Measurements from ENCODE around the gene KIAA1549. TPM values are rescaled to one million over a fixed set of nuclear protein-coding genes. Genes with fewer than 3 reads are reported as not detected.
"Not testable (repeated sequence)": the region's sequence is repeated elsewhere in the genome, so short reads cannot be mapped to it uniquely, and the experiment has no call there.

Gene KIAA1549
- 1 to 10 TPM; 3.7 to 8.8 TPM for total RNA-seq

DNA sequence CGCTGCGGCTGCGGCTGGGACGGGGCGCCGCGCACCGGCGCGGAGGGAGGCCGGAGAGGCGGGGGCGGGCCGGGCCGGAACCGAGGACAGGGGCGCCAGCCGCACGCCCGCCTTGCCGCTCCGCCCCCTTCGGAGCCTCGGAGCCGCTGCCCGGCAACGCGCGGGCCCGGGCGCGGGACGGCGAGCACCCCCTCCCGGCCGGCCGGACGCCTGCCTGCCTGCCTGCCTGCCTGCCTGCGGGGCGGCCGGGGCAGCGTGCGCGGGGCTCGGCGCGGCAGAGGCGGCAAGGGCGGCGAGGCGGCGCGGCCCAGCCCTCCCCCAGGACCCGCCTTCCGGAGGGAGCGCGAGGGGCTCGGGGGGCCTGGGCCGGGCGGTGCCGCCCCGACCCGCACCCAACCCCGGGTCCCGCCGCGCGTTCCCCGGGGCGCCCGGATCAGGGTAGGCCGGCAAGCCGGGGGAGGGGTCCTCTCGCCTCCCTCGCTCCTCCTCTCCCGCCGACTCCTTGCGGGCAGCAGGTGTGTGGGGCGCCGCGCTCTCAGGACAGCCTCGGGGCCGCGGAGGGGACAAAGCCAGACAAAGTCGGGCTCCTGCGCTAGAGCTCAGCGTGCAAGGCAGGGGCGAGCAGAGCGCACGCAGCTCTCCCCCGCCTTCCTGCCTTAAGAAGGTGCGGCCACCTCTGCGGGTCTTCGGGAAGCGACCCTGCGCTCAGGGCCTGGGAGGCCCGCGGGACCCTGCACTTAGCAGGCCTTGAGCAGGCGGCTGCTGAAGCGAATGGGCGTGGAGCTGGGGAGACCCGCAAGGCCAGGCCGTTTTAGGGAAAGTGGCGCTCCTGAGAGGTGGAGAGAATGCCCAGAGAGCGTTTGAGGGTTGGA, at the start of gene KIAA1549:
Gene KIAA1549, minus strand, starts transcription at position 58 of the 872 bp plus-strand sequence. CDS start 120 bp downstream, outside the sequence.
- peak; percentile 54 for DNase-seq (ENCODE audit: low spot score)
- H3K9me3 ChIP-seq: no peaks in the 10 kb centered on the region
- H3K27me3 ChIP-seq (replicated peaks; ENCODE audit: insufficient read depth): no peaks in the 10 kb centered on the region
- no peaks in the 10 kb centered on the region for H3K36me3 ChIP-seq
- TF ChIP-seq CTCF (IDR thresholded peaks at IDR 0.05): peak in 1 of 4 experiments; percentile 65
- TF ChIP-seq POLR2AphosphoS5 (IDR thresholded peaks at IDR 0.05): no peak
- intact Hi-C loops (cut with DNase I): loop anchor here (2.0 to 5.0 kb wide), 2 partner anchors 59 to 95 kb away; no protein-coding TSS in a partner anchor
- H3K4me1 ChIP-seq (replicated peaks): no peaks in the 10 kb centered on the region
- WGBS: 2% methylated on average over 19 of the region's 105 CpGs
- H3K4me3 ChIP-seq: peak within 1 kb of the TSS; percentile 50 to 58
- peak within 1 kb of the TSS; percentile 57 to 63 for H3K27ac ChIP-seq

DNA sequence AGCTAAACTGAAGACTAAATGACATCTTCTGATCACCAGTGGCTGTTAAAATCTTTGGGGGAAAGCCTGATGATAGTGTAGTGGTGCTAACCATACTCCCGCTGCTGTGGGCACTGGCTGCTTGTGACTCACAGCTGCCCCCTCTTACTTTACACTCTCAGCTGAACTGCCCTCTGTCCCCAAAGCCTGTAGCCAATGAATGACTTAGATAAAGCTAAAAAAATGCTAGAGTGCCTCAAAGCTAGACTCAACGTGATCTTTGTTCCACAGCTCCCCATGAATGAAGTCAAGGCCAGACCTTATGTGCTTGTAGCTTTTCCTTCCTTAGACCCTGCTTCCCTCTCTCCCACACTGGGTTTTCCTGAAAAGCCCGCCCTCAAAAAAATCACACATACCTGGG, 48.2 kb upstream of the KIAA1549 start:
- Histone ChIP-seq H3K27ac (no peak overlapping the region), H3K27me3 (replicated peaks; ENCODE audit: insufficient read depth) (no peaks in the 10 kb centered on the region), H3K4me1 (replicated peaks) (peaks cover 5% of the 10 kb centered on the region), H3K9me3 (no peaks in the 10 kb centered on the region), H3K4me3 (no peak overlapping the region), H3K36me3 (no peaks in the 10 kb centered on the region)
- no peak for DNase-seq (ENCODE audit: low spot score)
- 97% methylated on average over 3 of the region's 3 CpGs for WGBS
- no peak for TF ChIP-seq POLR2A (IDR thresholded peaks at IDR 0.05)
- intact Hi-C loops (cut with DNase I): no loop called here

- TF ChIP-seq POLR2A (IDR thresholded peaks at IDR 0.05): no peak
- no peak for TF ChIP-seq CTCF (IDR thresholded peaks at IDR 0.05)
- no peak for TF ChIP-seq POLR2AphosphoS5 (IDR thresholded peaks at IDR 0.05)
- 93% methylated on average over 6 of the region's 6 CpGs for WGBS
- no peaks in the 10 kb centered on the region for H3K36me3 ChIP-seq
- no peak for DNase-seq (ENCODE audit: low spot score)
- H3K9me3 ChIP-seq: no peaks in the 10 kb centered on the region
- H3K4me1 ChIP-seq (replicated peaks): no peaks in the 10 kb centered on the region
- H3K27ac ChIP-seq: no peak overlapping the region
- no peak overlapping the region for H3K4me3 ChIP-seq
- no peaks in the 10 kb centered on the region for H3K27me3 ChIP-seq (replicated peaks; ENCODE audit: insufficient read depth)
- intact Hi-C loops (cut with DNase I): no loop called here
Measured at GRCh38 chr7:139026551-139026950, 45.4 kb upstream of the KIAA1549 start.

DNA sequence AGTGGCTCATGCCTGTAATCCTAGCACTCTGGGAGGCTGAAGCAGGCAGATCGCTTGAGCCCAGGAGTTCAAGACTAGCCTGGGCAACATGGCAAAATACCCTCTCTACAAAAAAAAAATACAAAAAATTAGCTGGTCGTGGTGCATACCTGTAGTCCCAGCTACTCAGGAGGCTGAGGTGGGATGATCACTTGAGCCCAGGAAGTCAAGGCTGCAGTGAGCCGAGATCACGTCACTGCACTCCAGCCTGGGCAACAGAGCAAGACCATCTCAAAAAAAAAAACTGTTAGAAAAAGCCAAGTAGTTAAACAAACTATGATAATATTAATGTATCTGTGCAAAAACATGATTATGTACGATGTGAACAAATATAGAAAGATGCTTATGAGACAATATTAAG, 44.7 kb upstream of the KIAA1549 start:
- H3K9me3 ChIP-seq; H3K4me3 ChIP-seq; H3K4me1 ChIP-seq (replicated peaks); H3K27me3 ChIP-seq (replicated peaks; ENCODE audit: insufficient read depth); intact Hi-C loops (cut with DNase I); H3K27ac ChIP-seq; H3K36me3 ChIP-seq; DNase-seq (ENCODE audit: low spot score): not testable (repeated sequence)
- 88% methylated on average over 5 of the region's 5 CpGs for WGBS

- no peak for DNase-seq (ENCODE audit: low spot score)
- no peak overlapping the region for H3K4me3 ChIP-seq
- H3K27me3 ChIP-seq (replicated peaks; ENCODE audit: insufficient read depth): no peaks in the 10 kb centered on the region
- TF ChIP-seq CTCF (IDR thresholded peaks at IDR 0.05) (no peak), POLR2AphosphoS5 (IDR thresholded peaks at IDR 0.05) (no peak), POLR2A (IDR thresholded peaks at IDR 0.05) (no peak)
- H3K27ac ChIP-seq: no peak overlapping the region
- 77% methylated on average over 5 of the region's 5 CpGs for WGBS
- H3K9me3 ChIP-seq: no peaks in the 10 kb centered on the region
- H3K36me3 ChIP-seq: no peaks in the 10 kb centered on the region
- intact Hi-C loops (cut with DNase I): no loop called here
- no peaks in the 10 kb centered on the region for H3K4me1 ChIP-seq (replicated peaks)
Measured at GRCh38 chr7:139023076-139023475, 41.9 kb upstream of the KIAA1549 start.

GRCh38 chr7:139022286-139022685, 41.1 kb upstream of the KIAA1549 start:
- Histone ChIP-seq H3K27me3 (replicated peaks; ENCODE audit: insufficient read depth) (no peaks in the 10 kb centered on the region), H3K4me3 (no peak overlapping the region), H3K27ac (no peak overlapping the region), H3K4me1 (replicated peaks) (no peaks in the 10 kb centered on the region), H3K9me3 (no peaks in the 10 kb centered on the region), H3K36me3 (no peaks in the 10 kb centered on the region)
- TF ChIP-seq CTCF (IDR thresholded peaks at IDR 0.05) (no peak), POLR2A (IDR thresholded peaks at IDR 0.05) (no peak), POLR2AphosphoS5 (IDR thresholded peaks at IDR 0.05) (no peak)
- WGBS: 89% methylated on average over 4 of the region's 4 CpGs
- intact Hi-C loops (cut with DNase I): no loop called here
- DNase-seq (ENCODE audit: low spot score): no peak
